GM18951 (cell line): ENCODE data around the gene PLAA.

Experiments
- POLR2A ChIP-seq: IDR thresholded peaks from 4 replicates; pipeline ENCODE4 v1.6.1; 2011; ENCODE audit warnings: mild to moderate bottlenecking; ENCODE audit not compliant: insufficient read length, insufficient read depth; ENCODE audit errors: extremely low read depth
- in situ Hi-C: fragments of 300-500 bp; cut with MboI; formaldehyde crosslinking; loops from one replicate; pipeline ENCODE4 v1.12.0; 2022; ENCODE audit warnings: low sequenced_read_pairs, mixed read lengths, inconsistent platforms; ENCODE audit not compliant: unreplicated experiment

Gene PLAA

DNA sequence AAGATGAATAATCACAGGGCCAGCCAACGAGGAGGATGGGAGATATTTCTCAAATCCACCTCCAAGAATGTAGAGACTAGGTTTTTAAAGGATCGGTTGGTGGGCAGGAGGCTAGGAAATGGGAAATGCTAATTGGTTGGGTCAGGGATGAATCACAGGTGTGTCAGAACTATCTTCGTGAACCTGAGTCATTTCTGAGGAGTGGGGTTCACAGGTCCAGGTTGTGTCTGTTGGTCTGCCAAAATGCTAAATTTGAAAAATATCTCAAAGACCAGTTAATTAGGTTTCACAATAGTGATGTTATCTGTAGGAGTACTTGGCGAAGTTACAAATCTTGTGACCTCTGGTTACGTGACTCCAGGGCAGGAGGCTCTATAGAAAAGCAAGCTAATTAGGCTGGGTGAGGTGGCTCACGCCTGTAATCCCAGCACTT lies 2.6 kb upstream of the PLAA start:
- TF ChIP-seq POLR2A = no peak
- in situ Hi-C loops = no loop called here

- in situ Hi-C loops = no loop called here
- TF ChIP-seq POLR2A = no peak
Measured at GRCh38 chr9:26947736-26948135, 694 bp upstream of the PLAA start.

DNA sequence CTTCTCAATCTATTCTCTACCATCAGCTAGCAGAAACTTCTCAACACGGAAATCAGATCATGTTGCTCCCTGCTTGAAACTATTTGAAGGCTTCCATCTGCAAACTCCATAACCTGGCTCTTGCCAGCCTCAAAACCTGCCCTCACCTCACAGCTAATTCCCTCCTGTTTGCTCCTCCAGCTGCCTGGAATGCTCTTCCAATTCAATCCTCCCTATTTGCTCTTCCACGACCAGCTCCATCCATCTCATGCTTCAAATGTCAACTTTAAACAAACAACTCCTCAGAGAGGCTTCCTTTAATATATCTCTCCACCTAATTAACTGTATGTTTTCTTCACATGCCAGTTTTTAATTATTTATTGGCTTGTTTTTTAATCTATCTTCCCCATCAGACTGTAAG lies 1.5 kb downstream of the PLAA start:
- no peak for TF ChIP-seq POLR2A
- in situ Hi-C loops = no loop called here

GRCh38 chr9:26940779-26941178 lies 6.3 kb downstream of the PLAA start:
- no peak for TF ChIP-seq POLR2A
- in situ Hi-C loops = no loop called here

DNA sequence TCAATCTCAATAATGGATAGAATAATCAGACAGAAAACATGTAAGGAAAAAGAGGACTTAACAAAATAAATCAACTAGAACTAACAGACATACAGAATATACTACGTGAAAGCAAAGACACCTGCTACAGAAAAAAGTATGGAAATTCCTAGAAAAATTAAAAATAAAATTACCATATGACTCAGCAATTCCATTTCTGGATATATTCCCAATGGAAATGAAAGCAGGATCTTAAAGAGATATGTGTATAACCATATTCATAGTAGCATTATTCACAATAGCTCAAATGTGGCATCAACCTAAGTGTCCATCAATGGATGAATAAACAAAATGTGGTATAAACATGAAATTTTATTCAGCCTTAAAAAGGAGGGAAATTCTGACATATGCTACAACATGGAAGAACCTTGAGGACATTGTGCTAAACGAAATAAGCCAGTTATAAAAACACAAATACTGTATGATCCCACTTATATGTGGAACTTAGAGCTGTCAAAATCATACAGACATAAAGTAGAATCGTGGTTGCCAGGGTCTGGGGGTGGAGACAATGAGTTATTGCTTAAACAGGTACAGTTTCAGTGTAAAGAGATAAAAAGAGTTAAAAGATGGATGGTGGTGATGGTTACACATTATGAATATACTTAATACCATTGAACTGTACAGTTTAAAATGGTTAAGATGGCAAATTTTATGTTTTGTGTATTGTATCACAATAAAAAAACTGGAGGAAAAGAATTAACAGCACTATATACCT lies 6.9 kb downstream of the PLAA start:
- in situ Hi-C loops = no loop called here
- no peak for TF ChIP-seq POLR2A

GRCh38 chr9:26937816-26938371 lies 9.1 kb downstream of the PLAA start:
- no peak for TF ChIP-seq POLR2A
- in situ Hi-C loops = no loop called here

DNA sequence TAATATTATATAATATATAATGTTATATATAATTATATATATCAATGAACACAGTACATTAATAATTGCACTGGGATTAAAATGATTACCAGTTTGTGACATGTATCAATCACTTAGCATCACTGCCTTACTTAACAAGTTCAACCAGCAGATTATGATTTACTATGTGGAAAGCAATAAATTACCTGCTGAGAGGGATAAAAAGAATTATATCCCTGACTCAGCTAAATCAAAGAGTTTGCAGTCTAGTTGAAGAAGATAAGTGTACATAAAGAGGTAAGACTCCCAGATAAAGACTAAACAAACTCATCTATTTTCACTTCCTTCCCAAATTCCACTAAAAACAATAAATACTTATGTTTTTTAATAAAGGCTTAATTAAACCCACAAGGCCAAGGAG lies 11.2 kb downstream of the PLAA start:
- TF ChIP-seq POLR2A = no peak
- in situ Hi-C loops = no loop called here

GRCh38 chr9:26928902-26929495 lies 18.0 kb downstream of the PLAA start:
- TF ChIP-seq POLR2A = no peak
- in situ Hi-C loops = no loop called here

- TF ChIP-seq POLR2A = no peak
- in situ Hi-C loops = no loop called here
Measured at GRCh38 chr9:26925609-26926008, 21.4 kb downstream of the PLAA start.

DNA sequence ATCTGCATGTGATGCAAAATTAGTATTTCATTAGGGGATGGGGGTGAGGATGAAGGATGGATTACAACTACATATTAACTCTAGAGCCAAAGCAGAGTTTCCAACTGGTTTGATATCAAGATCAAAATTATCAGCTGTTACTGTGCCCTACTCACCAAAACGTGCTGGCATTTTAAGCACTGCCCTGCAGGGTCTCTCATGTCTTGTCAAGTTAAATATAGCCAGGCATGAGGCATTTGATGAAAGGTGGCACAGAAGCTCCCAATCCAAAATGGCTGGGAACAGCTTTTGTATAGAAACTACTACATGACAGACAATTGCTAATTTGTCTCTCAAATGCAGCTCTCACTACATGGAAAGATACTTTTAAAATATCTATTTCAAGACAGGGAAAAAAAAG lies 27.3 kb downstream of the PLAA start:
- in situ Hi-C loops = no loop called here
- no peak for TF ChIP-seq POLR2A

GRCh38 chr9:26913138-26913668 lies 33.8 kb downstream of the PLAA start:
- no peak for TF ChIP-seq POLR2A
- in situ Hi-C loops = no loop called here

DNA sequence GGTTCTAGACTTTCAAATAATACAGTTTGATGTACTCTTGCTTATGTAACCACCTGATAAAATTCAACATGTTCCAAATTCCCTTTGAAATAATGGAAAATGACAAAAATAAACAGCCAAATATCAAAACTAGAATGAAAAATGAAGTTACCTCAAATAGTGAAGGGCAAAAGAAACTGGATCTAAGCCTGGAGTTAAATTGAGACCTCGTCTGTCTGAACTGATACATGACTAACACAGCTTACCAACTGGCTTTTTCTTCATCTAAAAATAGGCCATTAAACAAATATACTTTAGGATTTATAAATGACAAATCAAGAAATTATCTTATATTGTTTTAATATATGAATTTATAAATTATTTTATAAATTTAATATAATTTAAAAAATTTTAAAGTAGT lies 42.4 kb downstream of the PLAA start:
- TF ChIP-seq POLR2A = no peak

DNA sequence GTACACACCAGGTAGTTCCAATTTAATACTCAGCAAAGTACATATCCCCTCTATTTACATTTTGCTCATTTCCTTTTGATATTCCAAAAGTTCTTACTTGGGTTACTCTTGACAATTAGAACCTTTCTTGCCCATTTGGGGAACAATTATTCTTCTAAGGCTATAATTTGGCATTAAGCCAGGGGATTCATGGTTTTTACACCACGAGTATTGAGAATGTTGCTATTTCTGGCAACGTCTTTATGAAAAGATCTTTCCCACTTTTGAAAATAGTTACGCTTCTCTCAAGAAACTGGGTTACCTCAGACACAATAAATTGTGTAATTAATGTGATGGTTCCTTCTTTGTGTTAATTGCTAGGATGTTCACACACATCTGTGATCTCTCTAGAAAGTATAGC lies 43.0 kb downstream of the PLAA start:
- no peak for TF ChIP-seq POLR2A
- in situ Hi-C loops = no loop called here

More for the DNA sequence above, 42.4 kb downstream of the PLAA start:
- in situ Hi-C loops = no loop called here
